ENCODE measurements around the gene EFNB2.

The EFNB2 gene

DNA sequence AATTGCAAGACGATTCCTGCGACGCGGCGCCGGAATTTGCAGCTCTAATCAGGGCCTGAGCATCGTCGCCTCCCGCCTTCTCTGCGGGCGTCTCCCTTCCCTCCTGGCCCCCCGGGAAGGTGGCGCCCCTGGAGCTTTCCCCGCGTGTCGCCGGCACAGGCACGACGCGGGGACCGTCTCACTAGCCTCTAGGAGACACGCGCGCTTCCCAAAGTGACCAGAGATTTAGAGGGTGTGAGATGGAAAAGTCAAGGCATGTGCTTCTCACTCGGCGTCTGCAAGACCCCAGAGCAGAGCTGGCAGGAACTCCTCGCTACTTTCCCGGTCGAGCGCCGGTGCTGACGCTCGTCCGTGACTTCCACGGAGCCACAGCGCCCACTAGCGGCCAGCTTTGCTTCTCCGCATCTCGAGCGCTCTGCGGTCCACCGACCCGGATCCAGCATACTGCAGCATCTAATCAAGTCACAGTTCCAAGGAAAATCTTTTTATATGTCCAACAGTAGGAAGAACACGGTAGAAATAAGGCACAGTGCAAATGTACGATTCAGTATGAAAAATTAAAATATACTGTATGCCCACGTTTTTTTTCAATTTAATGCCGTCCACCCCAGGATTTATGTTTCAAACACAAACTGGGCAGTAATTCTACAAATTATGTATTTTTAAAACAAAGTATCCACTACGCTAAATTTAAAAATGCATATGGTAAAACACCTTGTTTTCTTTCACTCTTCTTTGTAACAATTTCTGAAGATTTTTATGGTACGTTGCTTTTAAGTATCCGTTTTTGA, 977 bp upstream of the EFNB2 start:
- ChIA-PET POLR2A (ENCODE audit: low non-redundant PET) (interaction anchor here (1.8 kb wide), 1 partner anchor 32 kb away, joined by 11 read pairs; the partner anchor contains the start of gene ARGLU1), CTCF (interaction anchor here (0.6 to 1.8 kb wide), 13 partner anchors 12 to 1965 kb away, joined by 3 to 8 read pairs (median 3); no protein-coding TSS in a partner anchor)
- TF ChIP-seq, protein P1, sequence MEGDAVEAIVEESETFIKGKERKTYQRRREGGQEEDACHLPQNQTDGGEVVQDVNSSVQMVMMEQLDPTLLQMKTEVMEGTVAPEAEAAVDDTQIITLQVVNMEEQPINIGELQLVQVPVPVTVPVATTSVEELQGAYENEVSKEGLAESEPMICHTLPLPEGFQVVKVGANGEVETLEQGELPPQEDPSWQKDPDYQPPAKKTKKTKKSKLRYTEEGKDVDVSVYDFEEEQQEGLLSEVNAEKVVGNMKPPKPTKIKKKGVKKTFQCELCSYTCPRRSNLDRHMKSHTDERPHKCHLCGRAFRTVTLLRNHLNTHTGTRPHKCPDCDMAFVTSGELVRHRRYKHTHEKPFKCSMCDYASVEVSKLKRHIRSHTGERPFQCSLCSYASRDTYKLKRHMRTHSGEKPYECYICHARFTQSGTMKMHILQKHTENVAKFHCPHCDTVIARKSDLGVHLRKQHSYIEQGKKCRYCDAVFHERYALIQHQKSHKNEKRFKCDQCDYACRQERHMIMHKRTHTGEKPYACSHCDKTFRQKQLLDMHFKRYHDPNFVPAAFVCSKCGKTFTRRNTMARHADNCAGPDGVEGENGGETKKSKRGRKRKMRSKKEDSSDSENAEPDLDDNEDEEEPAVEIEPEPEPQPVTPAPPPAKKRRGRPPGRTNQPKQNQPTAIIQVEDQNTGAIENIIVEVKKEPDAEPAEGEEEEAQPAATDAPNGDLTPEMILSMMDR (conservative IDR thresholded peaks at IDR 0.05; ENCODE audit: low read depth), result peak; percentile 95
- DNase-seq (ENCODE audit: low spot score), result peak; percentile 72
- peak overlapping the region; percentile 92 for H3K27ac ChIP-seq

DNA sequence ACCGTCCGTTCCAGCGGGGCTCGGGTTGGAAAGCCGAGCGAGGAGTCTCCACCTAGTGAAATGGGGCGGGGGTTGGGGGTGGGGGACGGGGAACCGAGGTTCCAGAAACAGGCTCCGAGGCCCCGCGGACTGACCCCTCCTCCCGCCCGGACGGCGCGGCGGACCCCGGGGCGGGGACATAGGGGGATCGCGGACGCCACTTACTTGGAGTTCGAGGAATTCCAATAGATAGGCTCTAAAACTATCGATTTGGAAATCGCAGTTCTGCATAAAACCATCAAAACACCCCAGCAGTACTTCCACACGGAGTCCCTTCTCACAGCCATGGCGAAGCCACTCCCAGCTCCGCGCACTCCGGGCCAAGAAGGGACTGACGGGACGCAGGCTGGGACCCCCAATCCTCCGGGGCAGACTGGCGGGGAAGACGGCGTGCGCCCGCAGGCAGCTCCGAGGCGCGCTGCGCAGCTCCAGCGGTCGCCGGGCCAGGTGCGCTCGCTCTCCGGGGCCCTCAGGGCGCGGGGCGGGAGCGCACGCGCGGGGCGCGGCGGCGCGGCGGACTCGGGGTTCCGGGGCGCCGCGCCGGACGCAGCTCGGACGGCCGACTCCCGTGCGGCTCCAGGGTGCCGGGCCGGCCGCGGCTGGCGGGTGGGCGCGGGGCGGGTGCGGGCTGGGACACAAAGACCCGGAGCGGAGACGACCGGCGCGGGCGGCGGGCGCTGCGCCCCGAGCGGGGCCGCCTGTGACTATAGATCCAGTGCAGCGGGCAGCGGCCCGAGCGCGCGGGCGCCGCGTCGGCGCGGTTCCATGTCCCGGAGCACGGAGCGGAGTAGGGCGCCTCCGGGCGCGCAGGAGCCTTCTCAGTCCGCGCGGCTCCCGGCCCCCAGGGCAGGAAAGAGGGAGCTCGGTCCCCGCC, 567 bp downstream of the EFNB2 start:
- ChIA-PET CTCF (interaction anchor here (0.5 to 1.9 kb wide), 10 partner anchors 205 to 1964 kb away, joined by 3 to 11 read pairs (median 4); no protein-coding TSS in a partner anchor), POLR2A (ENCODE audit: low non-redundant PET) (interaction anchor here (0.5 to 1.8 kb wide), 3 partner anchors 33 to 806 kb away, joined by 3 to 11 read pairs (median 3); partner anchors contain the start of gene ARGLU1)
- DNase-seq (ENCODE audit: low spot score), result no peak
- H3K27ac ChIP-seq, result peak overlapping the region; percentile 92
- TF ChIP-seq, protein P1 (conservative IDR thresholded peaks at IDR 0.05; ENCODE audit: low read depth), result no peak

DNA sequence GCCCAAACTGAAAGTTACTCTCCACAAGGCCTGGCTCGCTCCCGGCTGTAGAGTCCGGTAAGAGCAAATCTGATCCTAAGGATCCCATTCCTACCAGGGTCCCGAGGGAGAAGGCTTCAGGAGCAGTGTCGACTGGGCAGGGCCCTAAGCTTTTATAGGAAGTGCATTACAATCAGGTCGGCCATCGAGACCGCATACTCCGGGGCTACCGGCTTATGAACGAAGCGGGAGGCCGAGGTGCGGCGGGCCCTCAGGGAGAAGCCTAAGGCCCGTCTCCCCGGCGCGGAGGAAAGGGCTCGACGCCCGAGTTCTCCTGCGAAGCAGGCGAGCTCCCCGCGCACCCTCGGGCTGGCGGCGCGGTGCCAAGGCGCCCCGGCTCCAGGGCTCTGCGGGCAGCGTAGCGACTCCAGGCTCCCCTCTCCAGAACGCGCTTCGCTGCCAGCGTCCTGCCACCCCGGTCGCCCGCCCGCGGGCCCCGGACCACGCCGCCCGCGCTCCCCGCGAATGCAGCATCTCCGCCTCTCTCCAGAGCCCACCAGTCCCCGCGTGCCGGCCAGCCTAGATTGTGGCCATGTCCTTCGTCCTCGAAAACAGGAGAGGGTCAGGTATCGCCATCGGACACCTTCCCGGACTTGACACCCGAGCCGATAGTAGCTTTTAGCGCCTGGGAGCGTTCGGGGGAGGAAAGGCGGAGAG, 1.4 kb downstream of the EFNB2 start:
- ChIA-PET CTCF (interaction anchor here (0.6 to 1.9 kb wide), 9 partner anchors 33 to 1963 kb away, joined by 3 to 11 read pairs (median 4); no protein-coding TSS in a partner anchor), POLR2A (ENCODE audit: low non-redundant PET) (interaction anchor here (0.6 kb wide), 1 partner anchor 615 kb away, joined by 3 read pairs; no protein-coding TSS in a partner anchor)
- H3K27ac ChIP-seq, result peak overlapping the region; percentile 92
- no peak for DNase-seq (ENCODE audit: low spot score)
- TF ChIP-seq, protein P1 (conservative IDR thresholded peaks at IDR 0.05; ENCODE audit: low read depth), result no peak

DNA sequence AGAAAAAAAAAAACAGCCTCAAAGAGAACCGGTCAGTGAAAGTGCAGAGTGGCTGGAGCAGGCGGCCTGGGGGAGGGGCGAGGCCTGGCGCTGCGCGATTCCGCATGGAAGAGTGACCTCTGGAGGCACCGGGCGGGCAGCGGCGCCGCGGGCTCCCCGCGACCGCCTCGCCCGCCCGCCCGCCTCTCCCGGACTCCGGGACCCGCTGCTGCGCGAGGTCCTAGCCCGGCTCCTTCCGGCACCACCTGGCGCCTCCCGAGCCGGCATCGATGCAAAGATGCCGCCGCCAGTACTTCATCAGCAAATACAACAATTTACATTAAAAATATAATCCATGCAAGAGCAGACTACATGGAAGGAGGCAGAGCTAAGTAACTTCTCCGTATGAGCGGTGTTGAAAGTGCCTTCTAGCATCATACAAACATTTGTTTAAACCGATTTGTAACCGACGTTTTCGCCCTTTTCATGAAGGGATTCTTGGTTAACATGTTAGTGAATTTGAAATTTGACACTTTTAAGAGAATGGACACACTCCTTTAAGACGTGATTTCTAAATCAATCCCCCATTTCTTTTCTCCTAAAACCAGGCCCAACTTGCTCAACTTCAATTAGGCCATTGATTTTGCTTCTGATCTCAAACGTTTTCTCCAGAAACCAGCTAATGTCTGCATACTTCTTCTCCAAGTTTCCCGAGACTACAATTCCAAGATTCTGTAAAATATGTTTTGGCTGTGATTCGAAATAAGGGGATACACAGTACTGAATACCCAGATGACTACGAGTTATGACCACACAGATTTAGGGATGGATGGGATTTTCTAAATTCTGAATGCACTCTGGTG, 2.1 kb downstream of the EFNB2 start:
- peak overlapping the region; percentile 92 for H3K27ac ChIP-seq
- ChIA-PET POLR2A (ENCODE audit: low non-redundant PET) (interaction anchor here (0.6 kb wide), 1 partner anchor 614 kb away, joined by 3 read pairs; no protein-coding TSS in a partner anchor), CTCF (interaction anchor here (0.6 to 1.9 kb wide), 9 partner anchors 34 to 1962 kb away, joined by 3 to 11 read pairs (median 4); no protein-coding TSS in a partner anchor)
- TF ChIP-seq, protein P1 (conservative IDR thresholded peaks at IDR 0.05; ENCODE audit: low read depth), result peak; percentile 81
- peak; percentile 65 for DNase-seq (ENCODE audit: low spot score)

DNA sequence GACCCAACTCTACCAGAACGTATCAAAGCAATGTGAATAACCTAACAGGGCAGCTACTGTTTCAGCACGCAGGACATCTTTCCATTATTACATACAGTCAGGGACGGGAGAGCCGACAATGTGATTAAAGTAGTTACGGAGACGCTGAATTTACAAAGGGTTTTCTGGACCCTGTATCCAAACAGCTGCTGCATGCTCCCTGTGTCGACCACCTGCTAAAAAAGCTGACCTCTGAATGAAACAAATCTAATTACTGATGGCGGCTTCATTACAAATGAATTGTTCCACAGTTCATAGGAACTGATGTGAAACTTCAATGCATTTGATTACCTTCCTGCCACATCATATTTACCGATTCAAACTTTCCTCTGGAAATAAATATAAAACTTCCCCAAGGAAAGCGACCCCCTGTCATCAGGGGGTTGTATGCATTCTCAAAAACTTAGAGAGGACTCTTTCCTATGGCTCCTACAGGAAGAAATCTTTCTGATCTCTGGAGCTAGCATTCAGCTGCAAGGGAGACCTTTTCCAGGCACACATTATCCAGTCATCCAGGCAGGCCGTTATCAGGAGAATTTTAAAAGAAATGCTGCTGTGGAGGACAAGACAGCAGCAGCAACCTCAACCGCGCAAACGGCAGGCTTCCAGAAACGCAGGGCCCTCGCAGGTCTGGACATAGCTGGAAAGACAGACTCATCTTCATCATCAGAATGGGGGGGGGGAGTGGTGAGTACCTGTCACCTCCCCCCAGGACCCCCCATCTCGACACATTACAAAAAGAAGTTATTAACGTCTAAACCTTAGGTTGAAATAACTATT, 3.1 kb downstream of the EFNB2 start:
- TF ChIP-seq, protein P1 (conservative IDR thresholded peaks at IDR 0.05; ENCODE audit: low read depth), result no peak
- ChIA-PET POLR2A (ENCODE audit: low non-redundant PET) (no interaction called here), CTCF (interaction anchor here (0.6 to 0.7 kb wide), 2 partner anchors 60 to 1960 kb away, joined by 3 to 7 read pairs; no protein-coding TSS in a partner anchor)
- DNase-seq (ENCODE audit: low spot score), result no peak
- peak overlapping the region; percentile 92 for H3K27ac ChIP-seq

Measured in RWPE1 (cell line).